ENCODE results near the gene HOXA6. TPM values are rescaled to one million over a fixed set of nuclear protein-coding genes. Genes with fewer than 3 reads are reported as not detected.

The HOXA6 gene
- polyA plus RNA-seq, 12 donors = 4.1 to 14.4 (median 6.8) TPM; not detected in 1

GRCh38 chr7:27185854-27186667, 38.5 kb upstream of the HOXA6 start:
- no peak for DNase-seq

DNA sequence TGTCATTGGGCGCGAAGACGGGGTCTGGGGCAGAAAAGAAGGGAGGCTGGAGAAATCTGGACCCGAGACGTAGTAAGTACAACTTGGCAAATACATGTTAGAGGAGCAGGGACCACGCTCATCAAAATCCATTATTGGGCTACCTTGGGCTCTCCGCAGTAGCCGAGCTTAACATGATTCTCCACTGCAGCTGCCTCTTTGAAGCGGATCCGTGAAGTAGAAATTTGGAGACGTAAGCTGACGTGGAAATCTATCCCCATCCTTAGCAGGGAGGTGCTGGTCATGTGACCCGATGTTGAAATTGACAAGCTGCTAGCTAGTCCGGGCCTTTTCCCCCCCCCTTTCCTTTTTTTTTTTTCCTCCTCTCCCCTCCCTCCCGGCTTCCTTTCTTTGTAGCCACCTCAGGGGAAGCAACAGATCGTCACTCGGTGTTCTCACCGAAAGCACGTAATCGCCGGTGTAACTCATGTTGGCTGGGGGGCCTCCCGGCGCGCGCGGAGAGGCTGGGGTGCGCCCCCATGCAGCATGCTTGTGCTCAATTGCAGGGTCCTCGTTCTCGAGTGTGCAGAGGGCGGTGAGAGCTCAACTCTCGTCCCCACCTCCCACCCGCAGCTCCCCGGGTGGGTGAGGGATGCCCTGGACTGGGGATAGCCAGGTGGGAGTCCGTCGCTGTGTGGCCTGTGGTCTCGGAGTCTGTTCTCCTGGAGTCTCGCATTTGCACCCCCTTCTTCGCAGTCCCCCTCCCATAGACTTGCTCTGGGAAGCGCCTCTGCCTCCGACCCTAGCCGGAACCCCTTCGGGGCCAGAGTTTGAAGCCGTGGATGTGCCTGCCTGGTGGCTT, 37.7 kb upstream of the HOXA6 start, which contains the start of gene HOXA11:
HOXA11 (minus strand) TSS at position 220 of the 841 bp plus-strand sequence; CDS start at position 132, 88 bp downstream.
- no peak for DNase-seq

DNA sequence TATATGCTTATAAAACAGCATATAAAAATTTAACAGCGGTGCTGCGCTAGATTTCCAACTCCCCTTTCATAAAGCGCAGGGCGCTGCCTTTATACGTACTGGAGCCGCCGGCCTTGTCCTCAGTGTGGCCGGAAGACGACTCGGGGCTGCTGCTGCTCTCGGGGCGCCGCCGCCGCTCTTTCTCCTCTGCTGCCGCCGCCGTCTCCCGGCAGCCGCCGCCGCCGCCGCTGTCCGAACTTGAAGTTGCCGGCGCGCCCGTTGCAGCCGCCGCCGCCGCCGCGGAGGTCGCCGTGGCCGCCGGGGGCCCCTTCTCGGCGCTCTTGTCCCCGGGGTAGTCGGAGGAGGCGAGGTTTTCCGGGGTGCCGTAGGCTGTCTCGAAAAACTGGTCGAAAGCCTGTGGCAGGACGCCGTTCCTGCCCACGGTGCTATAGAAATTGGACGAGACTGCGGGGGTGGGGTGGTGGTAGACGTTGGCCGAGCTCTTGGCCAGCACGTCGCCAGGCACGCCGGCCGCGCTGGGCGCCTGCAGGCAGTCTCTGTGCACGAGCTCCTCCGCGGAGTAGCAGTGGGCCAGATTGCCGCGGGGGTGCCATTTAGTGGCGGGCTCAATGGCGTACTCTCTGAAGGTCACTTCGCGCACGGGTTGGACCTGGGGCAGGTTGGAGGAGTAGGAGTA, 36.9 kb upstream of the HOXA6 start:
- DNase-seq = no peak

- DNase-seq = no peak
Observed at GRCh38 chr7:27183682-27184336, 36.2 kb upstream of the HOXA6 start.

- DNase-seq = no peak
Observed at GRCh38 chr7:27182861-27183681, 35.5 kb upstream of the HOXA6 start.

DNA sequence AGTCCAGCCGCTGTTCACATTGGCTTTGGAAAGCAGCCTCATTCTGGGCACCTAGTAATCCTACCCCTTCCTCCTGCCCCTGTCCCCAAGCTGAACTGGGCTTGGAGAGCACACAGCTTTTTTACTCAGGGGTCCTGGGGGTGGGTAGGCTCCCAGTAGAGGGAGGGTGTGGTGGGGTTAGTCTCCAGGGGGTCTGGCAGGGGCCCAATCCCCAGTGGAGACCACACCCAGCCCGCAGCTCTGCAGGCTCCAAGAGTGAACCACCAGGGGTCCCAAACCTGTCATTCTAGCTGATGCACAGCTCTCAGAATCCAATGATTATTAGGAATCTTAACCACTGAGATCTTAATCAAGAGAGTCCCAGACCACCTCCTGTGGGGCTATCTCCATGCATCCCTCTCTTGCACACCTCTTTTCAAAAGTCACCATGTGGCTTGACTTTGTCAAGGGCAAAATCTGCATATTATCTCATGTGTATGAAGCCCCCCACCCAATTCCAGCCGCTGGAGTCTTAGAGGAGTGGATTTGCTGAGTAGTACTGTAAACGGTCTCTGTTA, 34.8 kb upstream of the HOXA6 start:
- DNase-seq = no peak

GRCh38 chr7:27181795-27182275, 34.3 kb upstream of the HOXA6 start:
- no peak for DNase-seq

DNA sequence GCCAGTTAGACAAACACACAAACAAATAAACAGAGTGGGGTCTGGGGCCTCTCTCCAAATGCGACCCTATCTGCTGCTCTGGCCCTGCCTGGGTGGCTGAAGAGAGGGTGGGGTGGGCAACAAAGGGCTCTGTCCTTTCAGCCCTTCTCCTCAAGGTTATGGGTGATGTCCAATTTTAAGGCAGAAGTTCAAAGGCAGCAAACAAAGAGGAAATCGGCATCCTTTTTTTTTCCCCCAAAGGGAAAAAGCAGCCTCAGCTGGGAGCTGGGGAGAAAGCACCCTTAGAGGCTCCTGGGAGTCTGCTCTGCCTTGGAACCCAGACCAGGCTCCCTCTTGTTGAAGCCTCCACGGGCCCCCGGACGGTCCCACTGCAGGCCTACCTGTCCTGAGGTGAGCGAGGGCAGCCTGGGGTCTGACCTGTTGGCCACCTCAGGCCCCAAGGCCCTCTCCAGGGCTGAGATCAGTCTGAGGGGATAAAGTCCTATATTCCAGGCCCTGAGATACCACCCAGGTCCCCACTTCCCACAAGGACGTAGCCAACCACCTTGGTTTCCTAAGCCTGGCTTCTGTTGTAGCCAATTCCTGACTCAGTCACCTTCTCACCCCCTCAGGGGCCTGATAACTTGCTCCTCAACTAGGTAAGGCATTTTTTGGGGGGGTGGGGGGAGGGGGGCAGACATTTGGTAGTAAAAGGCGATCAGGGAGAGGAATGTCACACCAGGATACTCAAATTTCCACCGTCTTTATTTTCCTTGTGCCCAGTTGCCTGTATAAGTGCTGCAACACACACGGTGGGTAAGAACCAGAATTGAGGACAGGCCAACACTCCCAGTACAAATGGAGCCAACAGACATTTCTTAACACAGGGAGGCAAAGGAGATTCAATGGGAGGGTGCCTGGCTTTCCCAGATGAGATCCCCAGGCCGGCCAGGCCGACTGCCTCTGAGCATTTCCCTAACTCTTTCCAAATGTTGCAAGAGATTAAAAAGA, 33.2 kb upstream of the HOXA6 start:
- DNase-seq = no peak

DNA sequence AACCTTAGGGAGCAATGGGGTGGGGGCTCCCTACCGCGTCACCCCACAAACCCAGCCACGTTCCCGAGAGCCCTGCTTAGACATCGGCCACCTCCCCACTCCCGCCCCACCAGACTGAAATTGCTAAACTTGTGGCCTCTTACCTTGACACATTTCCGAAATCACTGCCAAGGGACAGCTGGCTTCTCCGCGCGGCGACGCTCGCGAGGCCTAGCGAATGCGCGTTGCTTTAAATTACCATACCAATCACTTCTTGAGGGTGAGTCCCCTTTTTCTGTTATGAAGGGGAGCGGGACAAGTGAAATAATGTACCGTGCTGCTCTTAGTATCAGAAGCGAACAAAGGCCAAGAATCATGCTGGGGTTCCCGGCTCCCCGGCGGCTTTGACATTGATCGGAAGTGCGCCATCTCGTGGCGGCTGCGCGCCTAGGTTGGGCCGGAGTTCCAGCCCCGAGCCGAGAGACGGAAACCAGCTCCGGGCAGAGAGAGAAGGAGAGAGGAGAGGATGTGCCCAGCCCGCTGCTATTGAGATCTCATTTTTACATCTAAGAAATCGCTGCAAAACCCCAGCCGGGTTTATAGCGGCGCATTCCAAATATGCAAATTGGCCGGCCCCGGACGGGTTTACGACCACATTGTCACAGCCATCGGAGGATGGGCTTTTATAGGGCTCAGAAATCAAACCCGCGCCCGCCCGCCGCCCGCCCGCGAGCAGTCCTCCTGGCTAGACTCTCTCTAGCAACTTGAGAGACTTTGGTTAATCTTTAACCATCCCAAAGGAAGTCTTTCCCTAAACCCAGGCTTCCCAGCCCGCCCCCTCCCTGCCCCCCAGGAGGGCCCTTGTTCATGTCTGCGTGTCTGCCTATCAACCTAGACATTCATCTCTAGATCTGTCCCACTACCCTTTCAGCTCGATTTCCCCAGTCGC, 32.2 kb upstream of the HOXA6 start:
- peak; percentile 92 for DNase-seq

GRCh38 chr7:27179030-27179429, 31.5 kb upstream of the HOXA6 start:
- DNase-seq = no peak

GRCh38 chr7:27178366-27178765, 30.8 kb upstream of the HOXA6 start:
- no peak for DNase-seq

DNA sequence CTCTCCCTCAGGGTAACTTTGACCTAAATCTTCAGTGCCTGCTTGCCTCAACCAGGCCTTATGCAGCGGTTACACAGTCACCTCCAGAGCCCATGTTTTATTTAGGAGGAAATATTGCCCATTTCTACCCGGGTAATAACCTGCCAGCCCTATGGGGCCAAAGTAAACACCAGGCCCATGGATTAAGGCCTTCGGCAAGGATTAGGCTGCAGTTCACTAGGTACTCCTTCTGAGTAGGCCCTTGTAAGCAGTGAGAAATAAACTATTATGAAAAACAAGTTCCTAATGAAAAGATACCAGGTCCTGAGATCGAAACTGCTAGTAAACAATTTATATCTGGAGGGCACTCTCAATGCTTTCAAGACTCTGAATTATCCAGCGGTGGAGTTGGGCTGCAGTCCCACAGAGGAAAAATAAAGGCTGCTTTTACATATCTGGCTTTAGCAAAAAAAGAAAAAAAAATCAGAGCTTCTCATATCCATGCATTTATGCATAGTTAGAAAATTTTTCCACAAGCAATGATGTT, 30.3 kb upstream of the HOXA6 start:
- DNase-seq = no peak

DNA sequence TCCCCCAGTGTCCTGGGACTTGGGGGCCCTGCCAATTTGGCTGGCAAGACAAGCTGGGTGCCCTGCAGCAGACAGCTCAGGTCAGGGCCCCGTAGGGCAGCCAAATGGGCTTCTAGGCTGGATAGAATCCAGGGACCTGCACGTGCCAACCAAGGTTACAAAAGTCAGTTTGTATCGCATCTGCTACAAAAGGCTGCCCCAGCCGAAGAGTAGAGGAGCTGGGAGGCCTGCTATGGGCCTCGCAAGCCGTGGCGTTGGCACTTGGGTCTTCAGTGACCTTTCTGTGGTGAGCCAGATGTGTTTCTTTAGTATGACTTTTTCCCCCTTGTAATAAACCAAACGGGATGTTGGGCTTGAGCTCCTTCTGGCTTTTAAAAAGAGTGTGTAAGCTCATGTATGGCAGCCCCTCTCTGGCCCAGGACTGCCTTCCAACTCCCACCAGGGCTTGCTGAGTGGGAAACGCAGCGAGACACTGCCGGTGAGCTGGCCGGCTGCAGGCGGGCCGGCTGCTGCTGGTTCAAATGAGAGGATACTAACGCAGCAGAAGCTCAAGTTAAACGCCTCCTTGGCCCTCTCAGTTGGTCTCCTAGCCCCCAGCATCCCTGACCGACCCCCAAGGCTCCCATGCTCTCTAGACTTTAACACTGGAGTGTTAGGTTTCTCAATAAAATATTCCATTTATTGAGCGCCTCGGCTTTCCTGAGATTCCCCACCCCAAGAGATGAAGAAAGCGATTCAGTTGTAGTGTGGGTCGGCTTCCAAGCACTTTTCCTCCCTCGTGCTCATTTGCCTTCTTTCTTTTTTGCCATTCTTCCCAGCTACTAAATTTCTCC, 29.6 kb upstream of the HOXA6 start:
- DNase-seq = no peak

- no peak for DNase-seq
Observed at GRCh38 chr7:27176524-27176845, 28.9 kb upstream of the HOXA6 start.

GRCh38 chr7:27175626-27176523, 28.3 kb upstream of the HOXA6 start:
- no peak for DNase-seq

Data from muscle of arm (tissue), 12 donors.